HG03439 (cell line): ENCODE results near the gene TIAM2.
"Not testable (repeated sequence)": the region's sequence is repeated elsewhere in the genome, so short reads cannot be mapped to it uniquely, and the experiment has no call there.

Experiments
- ATAC-seq: cut with Tn5 transposase; IDR thresholded peaks from one replicate; pipeline ENCODE4 v1.9.1; 2021; ENCODE audit warnings: mild to moderate bottlenecking, moderate library complexity; ENCODE audit not compliant: unreplicated experiment

TIAM2 gene

GRCh38 chr6:154989448-154989847, 5.7 kb upstream of the TIAM2 start:
- ATAC-seq, result no peak

DNA sequence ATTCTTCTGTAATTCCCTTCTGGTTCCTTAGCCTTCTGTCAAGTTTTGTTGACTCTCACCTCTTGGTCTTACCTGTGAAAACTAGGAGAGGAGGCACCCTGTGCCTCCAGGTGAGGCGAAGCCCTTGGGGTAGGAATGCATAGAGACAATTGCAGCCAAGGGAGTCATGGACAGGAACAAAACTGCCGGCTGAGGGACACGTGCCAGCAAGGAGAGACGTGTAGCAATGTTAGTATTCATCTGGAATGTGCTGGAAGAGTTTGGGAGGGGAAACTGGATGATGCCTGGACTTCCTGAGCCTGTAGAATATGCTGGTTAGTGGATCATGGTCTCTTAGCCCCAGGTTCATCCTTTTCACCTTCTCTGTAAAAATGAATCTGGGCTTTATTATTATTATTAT, 3.9 kb upstream of the TIAM2 start:
- ATAC-seq, result no peak

DNA sequence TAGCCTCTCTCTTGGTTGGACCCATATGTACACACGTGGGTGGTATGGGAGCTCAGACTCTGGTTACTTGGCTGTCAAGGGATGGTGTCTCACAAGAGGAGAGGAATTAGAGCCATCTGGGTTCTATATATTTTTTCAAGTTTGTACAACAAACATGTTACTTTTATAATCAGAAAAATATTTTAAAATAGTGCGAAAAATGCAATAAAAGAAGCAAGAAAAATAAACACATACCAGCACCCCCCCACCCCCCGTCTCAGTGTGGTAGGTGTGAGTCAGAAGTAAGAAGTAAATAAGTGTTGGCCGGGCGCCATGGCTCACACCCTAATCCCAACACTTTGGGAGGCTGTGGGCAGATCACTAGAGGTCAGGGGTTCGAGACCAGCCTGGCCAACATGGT, 2.1 kb upstream of the TIAM2 start:
- ATAC-seq, result no peak

DNA sequence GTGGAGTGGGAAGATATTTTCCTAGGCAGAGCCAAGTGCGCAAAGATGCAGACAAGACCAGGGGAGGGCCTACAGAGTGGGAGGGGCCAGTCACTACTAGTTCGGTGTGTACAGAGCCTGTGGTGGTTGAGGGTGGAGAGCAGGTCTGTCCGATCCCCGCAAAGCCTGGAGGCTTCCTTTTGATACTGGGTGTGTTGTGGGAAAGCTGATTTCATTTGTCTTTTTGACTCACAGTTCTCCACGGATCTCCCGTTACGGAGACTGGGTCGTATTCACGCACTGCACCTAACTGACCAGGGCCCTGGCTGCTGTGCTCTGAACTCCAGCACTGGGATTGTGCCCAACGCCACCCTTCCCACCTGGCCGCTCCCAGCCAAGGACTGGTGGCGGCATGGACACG, 1.4 kb upstream of the TIAM2 start:
- no peak for ATAC-seq

DNA sequence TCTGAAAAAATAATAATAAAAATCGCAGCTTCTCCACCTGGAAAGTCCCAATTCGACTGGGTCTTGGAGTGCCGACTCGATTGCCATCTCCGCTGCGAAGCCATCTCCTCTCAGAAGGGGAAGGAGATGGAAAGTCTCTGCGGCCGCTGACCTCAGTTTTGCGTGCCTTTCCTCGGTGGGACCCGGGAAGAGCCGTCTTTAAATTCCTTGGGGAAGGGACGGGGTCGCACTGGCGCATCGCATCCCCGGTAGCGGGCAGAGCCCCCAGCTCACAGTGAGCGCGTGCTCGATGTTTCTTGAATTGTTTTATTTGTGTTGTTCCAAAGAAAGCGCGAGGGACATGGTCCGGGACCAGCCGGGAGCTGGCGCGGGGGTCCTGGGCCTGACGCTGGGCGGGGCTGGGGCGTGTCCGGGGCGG, 270 bp upstream of the TIAM2 start:
- ATAC-seq, result no peak

- ATAC-seq, result no peak
Observed at GRCh38 chr6:154996016-154996590, 988 bp downstream of the TIAM2 start.

GRCh38 chr6:154996841-154997311, 1.8 kb downstream of the TIAM2 start:
- no peak for ATAC-seq

DNA sequence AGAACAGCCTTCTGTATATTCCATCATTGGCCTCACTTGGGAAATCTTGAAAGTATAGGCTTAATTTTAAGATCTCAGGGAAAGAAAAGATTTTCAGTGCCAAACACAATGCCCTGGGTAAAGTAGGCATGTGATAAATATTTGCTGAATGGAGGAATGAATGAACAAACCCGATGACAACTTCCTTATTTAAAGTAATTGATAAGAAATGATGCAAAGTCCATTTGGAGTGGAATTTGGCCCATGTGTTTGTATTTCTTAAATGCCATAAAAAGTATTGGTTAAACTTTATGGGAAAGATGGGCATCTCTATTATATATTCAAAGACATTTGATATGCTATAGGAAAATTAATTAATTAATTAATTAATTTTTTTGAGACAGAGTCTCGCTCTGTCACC, 3.7 kb downstream of the TIAM2 start:
- no peak for ATAC-seq

DNA sequence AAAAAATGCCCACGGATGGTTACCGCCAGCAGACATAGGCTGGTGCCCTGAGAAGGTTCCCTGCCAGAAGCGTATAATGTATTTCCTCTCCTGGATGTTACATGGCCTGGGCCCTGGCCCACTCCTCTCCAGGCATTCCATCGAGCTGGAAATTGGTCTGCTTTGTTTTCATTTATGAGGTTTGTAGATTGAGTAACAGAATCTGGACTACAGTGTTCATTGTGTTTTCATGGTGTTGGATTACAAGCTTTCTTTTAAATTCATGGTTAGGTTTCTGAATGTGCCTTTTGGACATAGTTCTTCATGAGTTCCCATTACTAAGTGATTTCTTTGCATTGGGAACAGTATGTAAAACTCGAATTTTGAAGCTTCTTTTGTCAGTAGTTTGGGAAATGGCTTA, 6.4 kb downstream of the TIAM2 start:
- ATAC-seq, result no peak

- no peak for ATAC-seq
Observed at GRCh38 chr6:155001934-155002333, 6.8 kb downstream of the TIAM2 start.

DNA sequence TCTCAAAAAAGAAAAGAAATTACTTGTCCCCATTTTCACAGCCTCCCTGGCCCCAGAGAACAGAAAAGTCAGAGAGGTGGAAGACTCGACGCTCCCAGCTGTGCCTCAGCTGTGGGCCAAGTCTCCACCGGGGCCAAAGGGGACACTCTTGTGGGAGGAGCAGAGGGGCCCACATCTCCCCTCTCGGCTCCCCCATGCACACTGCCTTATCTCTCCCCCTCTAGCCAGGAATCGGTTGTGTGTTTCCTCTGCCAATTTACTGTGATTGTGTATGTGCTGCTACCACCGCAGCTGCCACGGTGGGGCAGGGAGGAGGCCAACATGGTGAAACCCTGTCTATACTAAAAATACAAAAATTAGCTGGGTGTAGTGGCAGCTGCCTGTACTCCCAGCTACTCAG, 8.4 kb downstream of the TIAM2 start:
- no peak for ATAC-seq

DNA sequence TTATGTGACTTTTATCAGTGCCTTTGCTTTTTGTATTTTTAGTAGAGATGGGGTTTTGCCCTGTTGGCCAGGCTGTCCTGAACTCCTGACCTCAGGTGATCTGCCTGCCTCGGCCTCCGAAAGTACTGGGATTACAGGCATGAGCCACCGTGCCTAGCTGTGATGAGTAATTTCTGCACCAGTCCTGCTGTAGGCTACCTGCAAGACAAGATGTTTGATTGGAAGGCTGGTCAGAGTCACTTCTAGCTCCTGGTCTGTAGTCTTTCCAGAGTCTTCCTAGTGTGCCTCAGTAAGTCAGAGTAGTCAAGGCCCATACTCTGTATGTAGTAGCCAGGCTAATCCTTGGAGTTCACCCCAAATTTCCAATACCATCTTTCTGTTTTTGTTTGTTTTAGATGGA, 8.9 kb downstream of the TIAM2 start:
- ATAC-seq, result no peak

- no peak for ATAC-seq
Observed at GRCh38 chr6:155004576-155005372, 9.7 kb downstream of the TIAM2 start.

DNA sequence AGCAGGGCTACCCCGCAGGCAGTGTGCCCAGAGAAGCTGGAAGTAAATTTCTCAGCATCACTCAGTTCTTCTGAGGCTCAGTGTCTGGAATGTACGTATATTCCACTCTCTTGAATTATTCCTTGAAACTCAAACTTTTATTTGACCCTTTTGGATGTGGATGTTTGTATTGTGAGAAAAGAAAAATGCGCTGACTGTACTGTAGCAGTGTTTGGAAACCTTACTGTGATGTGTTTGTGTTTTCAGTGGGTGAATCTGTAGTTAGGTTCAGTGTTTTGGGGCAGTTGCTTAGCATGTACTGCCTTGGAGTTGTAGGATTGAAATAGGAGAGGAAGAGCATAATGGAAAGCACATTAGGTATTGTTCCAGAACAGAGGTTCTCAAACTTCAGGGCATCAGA, 13.5 kb downstream of the TIAM2 start:
- no peak for ATAC-seq

DNA sequence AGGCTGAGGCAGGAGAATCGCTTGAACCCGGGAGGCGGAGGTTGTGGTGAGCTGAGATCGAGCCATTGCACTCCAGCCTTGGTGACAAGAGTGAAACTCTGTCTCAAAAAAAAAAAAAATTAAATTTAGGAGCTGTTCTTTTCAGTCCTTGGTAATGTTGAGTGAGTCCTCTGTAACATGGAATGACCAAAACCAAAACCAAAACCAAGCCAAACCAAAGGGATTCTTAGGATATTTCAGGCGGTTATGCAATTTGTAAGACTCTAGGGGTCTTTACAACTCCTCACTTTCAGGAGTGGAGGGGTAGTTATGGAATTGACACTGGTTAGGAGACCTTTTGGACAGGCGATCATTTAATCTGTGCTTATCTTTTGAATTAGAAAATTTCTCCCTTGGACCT, 15.8 kb downstream of the TIAM2 start:
- ATAC-seq, result no peak

- no peak for ATAC-seq
Observed at GRCh38 chr6:155011809-155012291, 16.7 kb downstream of the TIAM2 start.

DNA sequence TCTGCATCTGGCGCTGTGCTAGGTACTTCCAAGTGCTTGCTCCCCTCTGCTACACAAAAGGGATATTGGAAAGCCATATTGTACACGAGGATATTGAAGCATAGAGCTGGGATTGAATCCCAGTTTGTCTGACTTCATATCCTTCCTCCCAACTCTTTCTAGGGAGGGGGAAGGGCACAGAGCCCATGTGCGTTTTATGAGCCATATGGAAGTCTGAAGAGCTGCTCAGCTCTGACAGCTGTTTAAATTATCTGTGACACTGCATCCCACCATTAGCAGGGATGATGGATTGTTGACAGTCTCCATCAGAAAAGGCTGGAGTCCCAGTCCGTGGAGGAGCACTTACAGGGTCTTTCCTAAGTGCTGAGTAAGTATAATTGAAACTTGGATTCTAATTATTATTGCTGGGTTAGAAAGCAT, 18.4 kb downstream of the TIAM2 start:
- ATAC-seq, result no peak

DNA sequence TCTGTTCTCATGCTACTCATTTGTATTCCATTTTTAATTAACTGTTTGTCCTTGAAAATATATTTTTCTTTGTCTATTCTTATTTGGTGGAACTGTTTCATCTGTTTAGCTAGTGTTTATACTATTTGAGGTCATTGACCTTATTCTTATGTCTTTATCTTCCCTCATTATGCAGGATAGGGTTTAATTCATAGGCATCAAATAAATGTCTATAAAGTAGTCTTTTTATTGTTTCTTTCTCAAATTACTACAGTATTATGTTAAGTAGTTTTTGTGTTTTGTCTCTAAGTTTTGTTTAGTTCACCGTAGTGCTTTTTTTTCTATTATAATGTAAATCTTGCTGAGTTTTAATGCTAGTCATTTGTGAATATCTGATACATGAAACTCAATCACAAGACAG, 19.0 kb downstream of the TIAM2 start:
- ATAC-seq, result no peak

DNA sequence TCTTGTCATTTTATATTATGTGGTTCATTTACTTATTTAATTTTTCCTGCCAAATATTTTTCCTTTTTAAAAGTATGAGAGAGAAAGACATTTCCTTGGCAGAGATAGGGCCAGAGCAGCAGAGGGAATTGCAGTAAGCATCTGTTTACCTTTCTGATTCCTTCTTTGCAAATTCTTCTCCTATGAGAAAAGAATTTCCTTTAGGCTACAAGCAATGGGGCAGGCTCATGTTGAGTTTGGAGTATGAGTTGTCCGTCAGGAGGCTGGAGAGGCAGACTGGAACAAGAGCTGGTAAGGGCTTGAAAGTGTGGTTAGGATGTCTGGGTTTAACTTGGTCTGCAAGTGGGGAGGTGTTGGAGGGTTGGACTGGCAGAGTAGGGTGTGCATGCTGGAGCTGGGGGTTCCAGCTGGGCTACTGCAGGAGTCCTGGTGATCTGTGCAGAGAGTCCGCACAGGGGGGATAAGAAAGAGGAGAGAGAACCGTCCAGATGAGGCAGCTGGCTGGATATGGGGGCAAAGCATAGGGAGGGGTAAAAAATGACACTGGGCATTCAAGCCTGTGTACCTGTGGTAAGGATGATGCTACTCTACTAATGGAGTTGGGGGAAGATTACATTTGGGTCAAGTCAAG, 19.7 kb downstream of the TIAM2 start:
- no peak for ATAC-seq

GRCh38 chr6:155018415-155018814, 23.3 kb downstream of the TIAM2 start:
- not testable (repeated sequence) for ATAC-seq

- no peak for ATAC-seq
Observed at GRCh38 chr6:155021680-155022079, 26.6 kb downstream of the TIAM2 start.

GRCh38 chr6:155022721-155023120, 27.6 kb downstream of the TIAM2 start:
- ATAC-seq, result no peak
